SK-N-SH (cell line): ENCODE measurements around the gene TCEAL4. TPM values are rescaled to one million over a fixed set of nuclear protein-coding genes. Genes with fewer than 3 reads are reported as not detected.

Experiments used
- CTCF ChIA-PET: fragments of 300-600, 350-600 bp; formaldehyde crosslinking; extraction: SDS; loops from one replicate; lab custom pipeline; 2021; lab: Yijun Ruan, JAX
- POLR2A ChIA-PET: fragments of 350-600 bp; sonication (Branson Sonifier 250); formaldehyde crosslinking; extraction: SDS; loops from one replicate; lab custom pipeline; 2020; ENCODE audit warnings: antibody characterized with exemption, inconsistent platforms; lab: Yijun Ruan, JAX
- DNase-seq: peaks from one replicate; pipeline ENCODE4 v3.0.0; 2012
- H2AFZ ChIP-seq: fragments of 200-600 bp; sonication (generic); 2 replicates; pipeline ENCODE4 v1.8.1; 2016; ENCODE audit warnings: antibody characterized with exemption, mild to moderate bottlenecking, low read depth
- H3F3A ChIP-seq: fragments of 200-600 bp; sonication (generic); replicated peaks from 2 replicates; pipeline ENCODE3; 2016; ENCODE audit warnings: antibody characterized with exemption, mild to moderate bottlenecking; ENCODE audit not compliant: insufficient read depth
- H3K27ac ChIP-seq, 2 experiments: fragments of 200-500 bp in 1 of 2; fragments of 200-600 bp in 1 of 2; sonication (Bioruptor generic) in 1 of 2; sonication (generic), shearing (Covaris generic) in 1 of 2; 2 replicates each; pipeline versions ENCODE4 v1.5.1 to v1.6.1; 2014 to 2016; ENCODE audit warnings: low read depth in 2 of 2, inconsistent platforms in 1 of 2, low read length in 1 of 2, mild to moderate bottlenecking in 1 of 2, mixed read lengths in 1 of 2
- H3K27me3 ChIP-seq: fragments of 200-600 bp; sonication (generic), shearing (Covaris generic); 2 replicates; pipeline ENCODE4 v1.6.1; 2016; ENCODE audit warnings: mixed run types; ENCODE audit not compliant: insufficient read depth
- H3K36me3 ChIP-seq, 2 experiments: fragments of 200-500 bp in 1 of 2; fragments of 200-600 bp in 1 of 2; sonication (Bioruptor generic) in 1 of 2; sonication (generic) in 1 of 2; replicated peaks in 1 of 2; 2 replicates each; pipeline versions ENCODE3 to v1.5.1; 2014 to 2016; ENCODE audit warnings: low read length in 1 of 2, mild to moderate bottlenecking in 1 of 2; ENCODE audit not compliant: insufficient read depth in 2 of 2, control insufficient read depth in 1 of 2
- H3K4me1 ChIP-seq, 2 experiments: fragments of 200-500 bp in 1 of 2; fragments of 200-600 bp in 1 of 2; sonication (Bioruptor generic) in 1 of 2; sonication (generic), shearing (Covaris generic) in 1 of 2; 2 replicates each; pipeline versions ENCODE4 v1.5.1 to v1.6.1; 2014 to 2016; ENCODE audit warnings: low read depth in 1 of 2, low read length in 1 of 2, mixed run types in 1 of 2; ENCODE audit not compliant: insufficient read depth in 2 of 2, control insufficient read depth in 1 of 2
- H3K4me2 ChIP-seq: fragments of 200-600 bp; sonication (generic), shearing (Covaris generic); 2 replicates; pipeline ENCODE4 v1.6.1; 2017; ENCODE audit warnings: mixed run types
- H3K4me3 ChIP-seq, 2 experiments: fragments of 200-500 bp in 1 of 2; fragments of 200-600 bp in 1 of 2; sonication (Bioruptor generic) in 1 of 2; sonication (generic), shearing (Covaris generic) in 1 of 2; 2 replicates each; pipeline versions ENCODE4 v1.5.1 to v1.8.1; 2014 to 2016; ENCODE audit warnings: low read depth in 2 of 2, inconsistent platforms in 1 of 2, low read length in 1 of 2, mild to moderate bottlenecking in 1 of 2, mixed read lengths in 1 of 2, moderate library complexity in 1 of 2
- H3K79me2 ChIP-seq: fragments of 200-600 bp; sonication (generic); 2 replicates; pipeline ENCODE4 v1.8.1; 2017; ENCODE audit warnings: mild to moderate bottlenecking; ENCODE audit not compliant: insufficient read depth
- H3K9ac ChIP-seq: fragments of 200-600 bp; sonication (generic); 2 replicates; pipeline ENCODE4 v1.6.1; 2017; ENCODE audit warnings: mixed run types
- H3K9me2 ChIP-seq: fragments of 200-600 bp; sonication (generic); 2 replicates; pipeline ENCODE4 v1.6.1; 2017; ENCODE audit warnings: mixed run types
- H3K9me3 ChIP-seq: fragments of 200-600 bp; sonication (generic); 2 replicates; pipeline ENCODE4 v1.6.1; 2017; ENCODE audit warnings: mixed run types, mild to moderate bottlenecking, moderate library complexity
- H4K20me1 ChIP-seq: fragments of 200-600 bp; sonication (generic); 2 replicates; pipeline ENCODE4 v1.6.1; 2017; ENCODE audit warnings: mild to moderate bottlenecking, mixed run types; ENCODE audit not compliant: insufficient read depth
- EP300 ChIP-seq, 2 experiments: IDR thresholded peaks; 2 replicates each; pipeline versions ENCODE4 v1.4.0 to v1.6.1; 2012; ENCODE audit warnings: borderline replicate concordance in 1 of 2, low read depth in 1 of 2, low read length in 1 of 2
- FOSL2 ChIP-seq: IDR thresholded peaks from 2 replicates; pipeline ENCODE4 v1.4.0; 2012; ENCODE audit warnings: low read depth, mild to moderate bottlenecking, moderate library complexity, borderline replicate concordance
- FOXJ3 ChIP-seq: sonication (generic); formaldehyde crosslinking; IDR thresholded peaks from 2 replicates; pipeline ENCODE4 v1.5.1; 2020; ENCODE audit warnings: mild to moderate bottlenecking, missing genetic modification reagents
- GABPA ChIP-seq: IDR thresholded peaks from 2 replicates; pipeline ENCODE4 v1.4.0; 2012; ENCODE audit warnings: low read depth, mild to moderate bottlenecking
- GATA2 ChIP-seq: sonication (generic); formaldehyde crosslinking; IDR thresholded peaks from 2 replicates; pipeline ENCODE4 v1.5.0; 2020; ENCODE audit warnings: mild to moderate bottlenecking, missing genetic modification reagents
- MEF2A ChIP-seq: IDR thresholded peaks from 2 replicates; pipeline ENCODE4 v1.4.0; 2012; ENCODE audit warnings: low read depth, borderline replicate concordance
- MXI1 ChIP-seq: IDR thresholded peaks from 2 replicates; pipeline ENCODE4 v1.6.1; 2012; ENCODE audit warnings: mild to moderate bottlenecking, low read depth, low read length, improper control_type of control experiment
- POLR2AphosphoS5 ChIP-seq: IDR thresholded peaks from 2 replicates; pipeline ENCODE4 v1.6.1; 2012; ENCODE audit warnings: low read depth, low read length
- RAD21 ChIP-seq: IDR thresholded peaks from 2 replicates; pipeline ENCODE4 v1.6.1; 2012; ENCODE audit warnings: mild to moderate bottlenecking, low read length
- RCOR1 ChIP-seq: fragments of 150-350 bp; IDR thresholded peaks from 2 replicates; pipeline ENCODE4 v1.6.1; 2017; ENCODE audit warnings: antibody characterized with exemption, low read length
- REST ChIP-seq: IDR thresholded peaks from 2 replicates; pipeline ENCODE4 v1.6.1; 2012; ENCODE audit warnings: mild to moderate bottlenecking, low read depth, low read length, moderate library complexity
- RFX5 ChIP-seq: IDR thresholded peaks from 2 replicates; pipeline ENCODE4 v1.6.1; 2012; ENCODE audit warnings: mild to moderate bottlenecking, improper control_type of control experiment, low read length
- SIN3A ChIP-seq: IDR thresholded peaks from 2 replicates; pipeline ENCODE4 v1.6.1; 2012; ENCODE audit warnings: low read depth, mild to moderate bottlenecking, low read length, moderate library complexity, borderline replicate concordance
- TAF1 ChIP-seq: IDR thresholded peaks from 2 replicates; pipeline ENCODE4 v1.6.1; 2012; ENCODE audit warnings: low read depth, mild to moderate bottlenecking, low read length, moderate library complexity, borderline replicate concordance
- TEAD4 ChIP-seq: IDR thresholded peaks from 2 replicates; pipeline ENCODE4 v1.4.0; 2012; ENCODE audit warnings: mild to moderate bottlenecking, borderline replicate concordance; ENCODE audit not compliant: insufficient read depth
- USF2 ChIP-seq: fragments of 150-350 bp; IDR thresholded peaks from 2 replicates; pipeline ENCODE4 v1.6.1; 2017; ENCODE audit warnings: antibody characterized with exemption, low read length, low read depth, borderline replicate concordance
- YY1 ChIP-seq: IDR thresholded peaks from 2 replicates; pipeline ENCODE4 v1.4.0; 2012; ENCODE audit warnings: low read depth, mild to moderate bottlenecking
- WGBS: methylation state at CpG from one replicate; pipeline ENCODE4 v1.1.6; 2017; ENCODE audit warnings: low lambda C conversion rate; 5-methylcytosine and 5-hydroxymethylcytosine counted together
- polyA plus RNA-seq, 3 experiments: library from polyadenylated mRNA; depleted of rRNA; stranded (reverse); fragments of >200 nt; gene quantifications; 2 replicates each; pipeline ENCODE4 v1.2.3, GENCODE V29; 2012

Gene TCEAL4
- polyA plus RNA-seq, 1 of the 3 experiments (the other 2 are of a cell fraction): 39.1 TPM

GRCh38 chrX:103571121-103571520 is 14.2 kb upstream of the TCEAL4 start:
- H3K9me3 ChIP-seq: no peaks in the 10 kb centered on the region
- no peak for DNase-seq
- H3K9ac ChIP-seq: no peak overlapping the region
- WGBS: 31% methylated on average over 6 of the region's 6 CpGs
- no peaks in the 10 kb centered on the region for H3K79me2 ChIP-seq
- TF ChIP-seq RCOR1 (no peak), RAD21 (no peak), RFX5 (no peak), TAF1 (no peak), EP300 (IDR thresholded peaks at IDR 0.05; ENCODE audit: borderline replicate concordance in 1 of 2, low read depth in 1 of 2, low read length in 1 of 2) (no peak), FOXJ3 (CRISPR knock-in tag) (no peak), YY1 (no peak), FOSL2 (no peak), GATA2 (CRISPR knock-in tag) (no peak), MEF2A (no peak), USF2 (no peak), SIN3A (no peak), REST (no peak), GABPA (no peak), POLR2AphosphoS5 (no peak), MXI1 (no peak), TEAD4 (no peak)
- H3K4me1 ChIP-seq: no peaks in the 10 kb centered on the region
- CTCF ChIA-PET: no interaction called here
- no peak overlapping the region for H3K4me3 ChIP-seq
- POLR2A ChIA-PET: no interaction called here
- H3K27ac ChIP-seq: no peak overlapping the region
- no peaks in the 10 kb centered on the region for H3K36me3 ChIP-seq
- no peak overlapping the region for H2AFZ ChIP-seq
- H3K27me3 ChIP-seq: no peaks in the 10 kb centered on the region; the same call in 1 of the 2 replicates
- H3K4me2 ChIP-seq: no peak overlapping the region
- no peaks in the 10 kb centered on the region for H4K20me1 ChIP-seq
- no peaks in the 10 kb centered on the region for H3F3A ChIP-seq
- H3K9me2 ChIP-seq: no peaks in the 10 kb centered on the region
